Left lung (tissue), 10 donors: ENCODE data around the gene PDP2. TPM values are rescaled to one million over a fixed set of nuclear protein-coding genes. Genes with fewer than 3 reads are reported as not detected.

Experiments used
- ATAC-seq: fragments of 200-7000 bp; cut with Tn5 transposase; one replicate; pipeline ENCODE4 v1.9.1; 2020; ENCODE audit warnings: moderate library complexity
- DNase-seq, 4 donors: peaks; one replicate each; pipeline ENCODE4 v3.0.0-alpha.2; 2013 to 2020
- H3K27ac ChIP-seq, 2 donors: fragments of 200-600 bp; sonication (generic) in 1 of 2; one replicate each; pipeline versions ENCODE4 v1.5.0 to v1.8.0; 2020 to 2021
- H3K27me3 ChIP-seq, 2 donors: fragments of 200-600 bp; sonication (generic) in 1 of 2; one replicate each; pipeline versions ENCODE4 v1.5.0 to v1.8.0; 2020 to 2021
- H3K36me3 ChIP-seq, 2 donors: fragments of 200-600 bp; sonication (generic) in 1 of 2; one replicate each; pipeline versions ENCODE4 v1.5.0 to v1.8.0; 2020 to 2021
- H3K4me1 ChIP-seq, 2 donors: fragments of 200-600 bp; one replicate each; pipeline ENCODE4 v1.8.0; 2021
- H3K4me3 ChIP-seq, 2 donors: fragments of 200-600 bp; sonication (generic) in 1 of 2; one replicate each; pipeline versions ENCODE4 v1.5.0 to v1.8.0; 2020 to 2021; ENCODE audit warnings: mild to moderate bottlenecking in 1 of 2
- H3K9me3 ChIP-seq, 2 donors: fragments of 200-600 bp; sonication (generic) in 1 of 2; one replicate each; pipeline versions ENCODE4 v1.5.0 to v1.8.0; 2020 to 2021
- CTCF ChIP-seq, 2 donors: fragments of 200-600 bp; sonication (generic) in 1 of 2; IDR thresholded peaks; one replicate each; pipeline versions ENCODE4 v1.5.0 to v1.8.0; 2021; ENCODE audit warnings: antibody characterized with exemption in 2 of 2
- intact Hi-C, 2 donors: fragments of 100-400 bp; cut with DNase I; formaldehyde crosslinking; loops; one replicate each; pipeline versions ENCODE4 v1.11.2 to v1.14.2; 2022
- polyA plus RNA-seq, 6 donors: library from polyadenylated mRNA; unstranded; fragments of 120-200 nt; gene quantifications; one replicate each; pipeline ENCODE4 v1.2.1, GENCODE V29; 2013; ENCODE audit not compliant: insufficient read length in 6 of 6
- total RNA-seq, 2 donors: library from RNA; stranded (reverse); fragmentation: NEBNext Ultra II Directional; extraction: Animal tissue kit (Norgen Biotek cat#: 25700); gene quantifications; one replicate each; pipeline ENCODE4 v1.2.1, GENCODE V29; 2021
- donor health status: DM: no; HTN: yes; CAD: no.
- donor health status: DM: no; HTN: no; CAD: no.

Gene PDP2
- total and polyA plus RNA-seq, 8 donors, result 8.9 to 36.3 (median 9.7) TPM

DNA sequence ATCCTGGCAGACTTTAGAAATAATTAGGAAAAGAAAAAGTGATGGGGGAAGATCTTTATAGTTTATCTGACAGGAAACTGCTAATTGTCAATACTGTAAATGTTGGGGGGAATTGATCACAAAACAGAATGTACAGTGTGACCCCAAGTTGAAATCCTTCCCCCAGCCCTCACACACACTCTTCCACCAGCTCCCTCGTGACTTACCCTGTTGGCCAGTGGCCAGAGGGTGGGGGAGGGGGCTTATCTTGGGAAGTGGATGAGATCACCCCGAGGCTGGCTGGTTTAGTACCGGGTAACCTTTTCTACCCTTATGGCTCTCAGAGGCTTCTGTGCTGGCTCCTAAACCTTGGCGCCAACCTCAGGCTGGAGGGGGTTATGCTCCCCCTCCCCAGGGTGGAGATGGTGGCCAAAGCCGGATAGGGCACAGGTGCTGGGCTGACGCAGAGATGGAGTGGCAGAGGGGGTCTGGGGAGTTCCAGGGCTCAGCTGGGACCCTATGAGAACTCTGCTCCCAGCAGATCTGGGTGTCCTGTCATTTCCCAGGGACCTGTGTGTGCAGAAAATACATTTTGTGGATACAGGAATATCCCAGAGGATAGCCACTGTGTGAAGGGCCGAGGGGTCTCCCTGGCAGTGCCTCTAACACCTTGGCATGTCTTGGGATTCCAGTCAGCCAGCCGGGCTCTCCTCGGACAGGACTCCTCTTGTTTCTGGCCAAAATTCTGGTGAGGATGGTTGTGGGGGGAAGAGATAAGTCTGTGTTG, 19.8 kb downstream of the PDP2 start:
- Histone ChIP-seq H3K9me3 (no peaks in the 10 kb centered on the region), H3K4me1 (peaks cover 14 to 19% of the 10 kb centered on the region in 2 donors), H3K4me3 (no peak overlapping the region), H3K36me3 (no peaks in the 10 kb centered on the region), H3K27me3 (no peaks in the 10 kb centered on the region), H3K27ac (peak overlapping the region in 1 of 2 donors; percentile 74)
- peak; percentile 60 for ATAC-seq
- intact Hi-C loops, result no loop called here
- no peak for TF ChIP-seq CTCF (IDR thresholded peaks at IDR 0.05)
- DNase-seq, result peak in 3 of 4 donors; percentile 73 to 90 (median 77)

GRCh38 chr16:66900721-66901441, 20.6 kb downstream of the PDP2 start:
- no peak overlapping the region for H3K4me3 ChIP-seq
- ATAC-seq, result peak; percentile 76
- no peaks in the 10 kb centered on the region for H3K36me3 ChIP-seq
- no peaks in the 10 kb centered on the region for H3K27me3 ChIP-seq
- H3K4me1 ChIP-seq, result peaks cover 14 to 26% of the 10 kb centered on the region in 2 donors
- peak overlapping the region; percentile 20 to 74 for H3K27ac ChIP-seq
- intact Hi-C loops, result no loop called here
- DNase-seq, result peak in 2 of 4 donors; percentile 67 to 75
- TF ChIP-seq CTCF (IDR thresholded peaks at IDR 0.05), result no peak
- no peaks in the 10 kb centered on the region for H3K9me3 ChIP-seq

DNA sequence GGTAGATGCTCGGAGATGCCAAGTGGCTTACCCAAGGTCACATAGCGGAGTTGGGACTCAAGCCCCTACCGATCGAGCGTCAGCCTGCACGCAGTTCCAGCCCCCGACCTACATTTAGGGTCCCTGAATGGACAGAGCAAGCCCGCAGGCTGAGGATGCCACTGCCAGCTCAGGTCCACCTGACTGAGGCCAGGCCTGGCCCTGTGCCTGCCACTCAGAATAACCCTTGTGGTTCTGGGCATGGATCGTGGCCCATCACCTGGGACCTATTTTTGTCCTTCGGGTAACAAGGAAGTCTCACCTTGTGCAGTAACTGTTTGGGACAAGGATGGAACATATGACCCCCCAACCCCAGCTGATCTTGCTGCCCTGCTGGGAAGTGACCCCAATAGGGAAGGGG, 21.3 kb downstream of the PDP2 start:
- no peak for TF ChIP-seq CTCF (IDR thresholded peaks at IDR 0.05)
- peaks cover 14 to 26% of the 10 kb centered on the region in 2 donors for H3K4me1 ChIP-seq
- peak overlapping the region in 1 of 2 donors; percentile 74 for H3K27ac ChIP-seq
- no peaks in the 10 kb centered on the region for H3K9me3 ChIP-seq
- H3K4me3 ChIP-seq, result no peak overlapping the region
- peak; percentile 4 for ATAC-seq
- peak in 1 of 4 donors; percentile 60 for DNase-seq
- intact Hi-C loops, result no loop called here
- H3K27me3 ChIP-seq, result no peaks in the 10 kb centered on the region
- no peaks in the 10 kb centered on the region for H3K36me3 ChIP-seq

DNA sequence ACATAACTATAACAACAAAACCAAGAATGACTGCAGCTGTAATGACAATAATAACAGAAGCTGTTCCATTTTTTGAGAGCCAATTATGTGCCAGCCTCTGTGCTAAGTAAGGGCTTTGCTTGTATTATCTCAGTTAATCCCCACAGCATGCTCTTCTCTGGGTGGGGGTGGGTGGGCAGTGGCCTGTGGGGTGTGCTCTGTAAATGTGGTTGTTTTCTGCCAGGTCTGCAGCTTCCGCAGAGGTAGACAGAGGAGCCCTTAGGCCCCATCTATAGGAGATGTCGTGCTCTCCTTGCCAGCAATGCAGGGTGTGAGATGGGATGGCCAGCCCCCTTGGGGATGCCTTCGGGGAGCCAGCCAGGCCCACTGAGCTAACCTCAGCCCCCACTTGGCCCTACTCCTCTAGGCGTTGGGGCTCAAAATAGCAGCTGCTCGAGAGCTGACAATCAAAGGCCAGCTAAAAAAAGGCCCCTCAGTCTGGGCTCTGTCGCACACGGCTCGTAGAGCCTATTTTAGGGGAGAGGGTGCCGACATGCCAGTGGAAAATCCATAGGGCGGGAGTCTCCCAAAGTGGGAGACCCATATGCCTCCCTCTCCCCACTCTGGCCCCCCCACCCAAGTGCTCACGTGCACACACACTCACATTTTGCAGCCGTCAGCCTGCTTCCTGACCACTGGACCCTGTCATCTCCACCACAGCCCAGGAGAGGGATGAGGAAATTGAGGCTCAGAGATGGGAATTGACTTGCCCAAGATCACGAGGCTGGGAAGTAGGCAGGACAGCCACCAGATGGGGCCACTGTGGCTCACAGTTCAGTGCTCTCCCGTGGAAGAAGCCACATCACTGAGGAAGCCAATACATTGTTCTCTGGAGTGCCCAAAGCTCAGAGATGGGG, 22.6 kb downstream of the PDP2 start:
- Histone ChIP-seq H3K9me3 (no peaks in the 10 kb centered on the region), H3K27ac (no peak overlapping the region), H3K4me1 (peaks cover 14 to 26% of the 10 kb centered on the region in 2 donors), H3K27me3 (no peaks in the 10 kb centered on the region), H3K4me3 (no peak overlapping the region), H3K36me3 (no peaks in the 10 kb centered on the region)
- no peak for TF ChIP-seq CTCF (IDR thresholded peaks at IDR 0.05)
- ATAC-seq (no peak), DNase-seq (no peak)
- intact Hi-C loops, result no loop called here
